HG02763 (cell line): Measurements from ENCODE around the gene PDE4D.
A peak's percentile ranks its signal among the peaks of the same experiment; 100 is the strongest.

Experiments
- ATAC-seq: cut with Tn5 transposase; IDR thresholded peaks from one replicate; pipeline ENCODE4 v1.9.1; 2021; ENCODE audit warnings: mild to moderate bottlenecking, moderate library complexity; ENCODE audit not compliant: unreplicated experiment

Gene PDE4D

DNA sequence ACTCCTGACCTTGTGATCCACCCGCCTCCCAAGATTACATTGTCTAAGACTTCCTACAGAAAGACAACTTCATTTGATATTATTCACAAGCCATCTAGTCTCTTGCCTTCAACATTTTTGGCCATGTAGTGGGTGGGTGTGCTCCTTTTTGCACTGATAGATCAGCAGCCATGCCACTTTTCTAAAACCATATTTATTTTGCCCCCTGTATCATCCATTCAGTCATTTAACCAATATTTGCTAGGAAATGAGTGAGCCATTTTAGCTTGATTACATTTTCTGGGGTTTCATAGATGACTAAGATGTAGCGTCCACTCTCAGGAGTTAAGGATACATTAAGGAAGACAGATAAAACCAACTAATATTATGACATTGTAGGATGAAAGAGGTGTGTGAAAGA, 755.0 kb downstream of the PDE4D start:
- ATAC-seq: no peak

DNA sequence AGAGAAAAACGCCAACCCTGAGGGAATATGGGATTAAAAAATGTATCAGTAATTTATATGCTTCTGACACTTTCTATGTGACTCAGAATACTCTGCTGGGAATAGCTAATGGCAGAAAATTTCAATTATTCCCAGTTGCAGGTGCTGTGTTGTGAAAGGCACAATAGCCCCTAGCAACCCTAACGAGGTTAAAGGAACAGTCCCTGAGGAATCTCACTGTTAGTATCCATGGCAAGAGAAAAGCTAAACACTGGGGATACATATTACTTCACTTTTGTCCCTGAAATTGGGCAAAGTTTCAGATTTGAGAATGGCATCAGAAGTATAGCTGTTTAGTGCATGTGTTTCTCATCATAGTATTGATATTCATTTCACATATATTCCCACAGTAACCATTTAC, 755.7 kb downstream of the PDE4D start:
- no peak for ATAC-seq

DNA sequence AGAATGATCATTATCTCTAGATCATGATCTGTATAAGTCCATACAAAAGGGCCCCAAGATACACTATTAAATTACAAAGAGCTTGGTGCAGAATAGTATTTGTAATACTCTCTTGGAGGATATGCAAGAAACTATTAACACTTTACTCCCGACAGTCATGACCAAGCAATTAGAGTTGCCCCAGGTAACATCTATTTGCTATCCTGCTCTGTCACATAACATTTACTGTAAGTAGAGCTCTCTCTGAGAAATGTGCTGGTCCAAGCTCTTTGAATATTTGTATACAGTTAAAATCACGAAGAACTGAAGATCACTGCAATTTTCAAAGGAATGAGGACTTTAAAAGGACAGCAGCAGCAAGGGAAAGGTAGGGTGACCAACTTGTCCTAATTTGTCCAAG, 757.0 kb downstream of the PDE4D start:
- ATAC-seq: no peak

DNA sequence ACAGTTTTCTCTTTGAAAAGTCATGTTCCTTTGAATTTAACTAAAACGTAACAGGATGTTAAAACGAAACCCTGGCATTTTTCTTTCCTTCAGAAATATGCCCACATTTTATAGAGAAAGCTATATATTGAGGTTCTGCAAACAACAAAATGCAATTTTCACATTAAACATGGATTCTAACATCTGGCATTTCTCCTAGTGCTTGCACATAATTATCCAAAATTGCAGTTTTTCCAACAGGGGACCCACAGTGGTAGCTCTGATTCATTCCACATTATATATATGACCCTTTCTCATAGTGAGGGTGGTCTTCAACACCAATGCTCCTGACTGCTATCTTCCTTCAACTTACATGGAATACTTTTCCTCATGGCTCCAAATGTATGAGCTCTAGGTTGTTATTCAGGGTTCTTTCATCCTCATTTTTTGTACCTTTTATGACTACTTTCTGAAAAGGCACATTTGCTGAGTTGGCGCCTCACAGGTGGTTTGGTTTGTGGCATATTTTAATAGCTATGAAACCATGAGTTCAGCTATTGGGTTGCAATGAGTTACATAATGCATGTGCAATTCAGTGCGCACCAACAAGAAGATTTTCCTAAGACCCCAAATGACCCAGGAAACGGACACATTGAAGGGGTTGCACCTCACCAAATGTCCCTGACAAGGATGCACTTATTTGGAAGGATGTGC, 758.9 kb downstream of the PDE4D start:
- ATAC-seq: no peak

DNA sequence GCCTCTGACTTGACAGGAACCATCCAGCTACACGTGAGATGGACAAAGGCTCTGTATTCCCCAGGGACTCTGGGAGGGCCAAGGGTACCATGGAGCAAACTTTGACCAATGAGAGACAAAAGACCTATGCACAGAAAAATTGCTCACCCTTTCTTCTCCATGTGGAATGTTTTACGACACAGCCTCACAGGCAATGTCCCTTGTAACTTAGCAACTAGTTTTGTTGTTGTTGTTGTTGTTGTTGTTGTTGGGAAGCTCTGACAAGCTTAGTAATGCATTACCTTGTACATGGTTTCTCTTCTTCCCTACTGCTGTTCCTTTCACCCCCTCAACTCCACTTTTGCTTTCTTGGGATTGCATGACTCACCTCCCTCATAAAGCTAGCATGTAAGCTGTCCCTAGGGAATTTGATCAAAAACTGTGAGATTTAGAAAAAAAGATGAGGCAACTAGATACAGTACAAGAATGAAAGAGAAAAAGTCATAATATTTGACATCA, 759.7 kb downstream of the PDE4D start:
- no peak for ATAC-seq

DNA sequence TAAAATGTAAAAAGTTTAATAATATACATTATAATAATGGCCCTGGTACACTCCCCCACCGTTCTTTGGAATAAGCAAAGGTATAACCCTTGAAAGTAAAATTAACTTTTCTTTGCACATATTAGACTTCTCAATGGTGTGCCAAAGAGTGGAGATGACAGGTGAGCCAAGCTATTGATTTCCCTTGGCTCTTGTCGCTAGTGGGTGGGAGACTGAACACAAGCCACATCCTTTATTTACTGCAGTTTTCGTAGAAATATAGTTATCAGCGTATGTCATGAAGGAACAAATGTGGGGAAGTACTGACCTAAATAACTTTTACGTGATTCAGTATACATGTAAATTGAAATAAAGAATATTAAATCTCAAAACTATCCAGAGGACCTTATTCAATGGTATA, 761.4 kb downstream of the PDE4D start:
- ATAC-seq: no peak

DNA sequence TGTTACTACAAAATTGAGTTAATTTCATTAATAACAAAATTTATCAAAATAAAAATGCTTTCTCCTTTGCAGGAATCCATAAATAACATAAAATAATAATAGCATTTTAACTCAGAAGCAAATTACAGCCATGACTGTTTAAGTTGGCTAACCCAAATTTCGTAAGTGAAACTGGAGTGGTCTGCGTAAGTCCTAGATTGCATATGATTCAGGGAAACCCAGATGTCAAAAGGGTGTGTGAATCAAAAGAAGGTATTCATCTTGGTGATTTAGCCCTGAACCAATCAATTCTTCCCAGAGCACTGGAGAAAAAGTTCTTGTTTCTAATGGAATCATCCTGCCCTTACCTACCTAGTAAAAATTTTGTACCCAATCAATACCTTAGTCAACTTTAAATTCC, 763.1 kb downstream of the PDE4D start:
- no peak for ATAC-seq

DNA sequence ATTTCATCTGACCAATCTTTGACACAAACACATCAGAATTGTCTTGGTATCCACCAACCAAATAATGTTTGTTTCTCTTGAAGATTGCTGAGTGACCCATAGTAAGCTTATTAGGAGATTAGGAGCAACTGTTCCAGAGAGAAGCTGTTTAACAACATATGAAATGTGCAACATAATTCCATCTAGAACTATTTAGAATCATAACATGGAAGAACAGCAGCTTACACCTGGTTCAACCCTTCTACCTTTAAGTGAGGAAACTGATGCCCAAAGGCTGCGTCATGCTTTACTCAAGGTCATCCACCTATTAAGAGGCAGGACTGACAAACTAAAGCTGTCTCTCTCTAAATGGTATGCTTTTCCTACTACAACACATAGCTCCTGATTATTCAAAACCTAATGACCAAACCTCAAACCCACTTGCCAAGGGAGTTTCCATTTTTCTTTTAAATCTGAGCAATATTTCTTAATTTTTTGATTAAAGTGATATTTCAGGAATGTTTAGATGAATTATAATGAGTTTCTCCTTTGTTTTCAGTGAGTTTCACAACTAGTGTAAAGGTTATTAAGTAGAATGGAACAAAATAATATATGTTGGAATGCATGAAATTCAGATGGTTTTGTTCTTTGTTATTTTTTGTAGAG, 764.8 kb downstream of the PDE4D start:
- no peak for ATAC-seq

DNA sequence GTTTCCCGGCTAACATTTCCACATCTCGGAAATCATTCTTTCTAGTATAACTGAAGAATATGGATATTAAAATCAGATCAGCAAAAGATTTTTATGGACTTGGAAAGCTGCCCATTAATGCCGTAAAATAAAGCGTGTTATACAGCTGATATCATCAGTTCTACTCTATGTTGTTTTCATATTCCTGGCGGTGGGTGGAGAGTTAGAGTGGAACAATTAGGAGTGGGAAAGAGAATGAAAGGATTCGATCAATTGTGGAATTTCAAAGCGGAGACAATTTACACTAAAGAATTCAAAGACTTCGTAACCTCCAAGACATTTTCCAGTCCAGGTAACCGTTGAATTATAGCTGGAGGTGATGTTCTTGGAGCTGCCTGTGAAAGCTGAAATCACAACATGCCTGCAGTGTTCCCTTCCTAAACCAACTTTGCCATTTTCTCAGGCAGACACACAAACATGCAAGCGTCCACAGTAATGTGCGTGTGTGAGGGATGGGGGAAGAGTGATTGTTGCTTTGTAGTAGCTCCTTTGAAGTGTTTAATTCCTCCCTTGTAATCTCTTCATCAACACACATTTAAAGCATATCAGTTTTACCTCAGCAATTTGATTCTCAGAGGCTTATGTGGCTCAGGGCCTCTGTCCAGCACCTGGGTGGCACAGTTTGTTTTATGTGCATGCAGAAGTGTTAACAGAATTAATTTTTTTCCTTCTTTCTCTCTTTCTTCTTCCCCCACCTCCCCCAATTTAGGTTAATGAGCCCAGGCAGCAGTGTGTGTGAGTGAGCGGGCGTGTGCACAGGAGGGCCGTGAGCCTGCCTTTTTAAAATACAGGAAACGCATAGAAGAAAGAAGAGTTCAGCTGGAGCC, 766.6 kb downstream of the PDE4D start:
- ATAC-seq: peak; percentile 10

DNA sequence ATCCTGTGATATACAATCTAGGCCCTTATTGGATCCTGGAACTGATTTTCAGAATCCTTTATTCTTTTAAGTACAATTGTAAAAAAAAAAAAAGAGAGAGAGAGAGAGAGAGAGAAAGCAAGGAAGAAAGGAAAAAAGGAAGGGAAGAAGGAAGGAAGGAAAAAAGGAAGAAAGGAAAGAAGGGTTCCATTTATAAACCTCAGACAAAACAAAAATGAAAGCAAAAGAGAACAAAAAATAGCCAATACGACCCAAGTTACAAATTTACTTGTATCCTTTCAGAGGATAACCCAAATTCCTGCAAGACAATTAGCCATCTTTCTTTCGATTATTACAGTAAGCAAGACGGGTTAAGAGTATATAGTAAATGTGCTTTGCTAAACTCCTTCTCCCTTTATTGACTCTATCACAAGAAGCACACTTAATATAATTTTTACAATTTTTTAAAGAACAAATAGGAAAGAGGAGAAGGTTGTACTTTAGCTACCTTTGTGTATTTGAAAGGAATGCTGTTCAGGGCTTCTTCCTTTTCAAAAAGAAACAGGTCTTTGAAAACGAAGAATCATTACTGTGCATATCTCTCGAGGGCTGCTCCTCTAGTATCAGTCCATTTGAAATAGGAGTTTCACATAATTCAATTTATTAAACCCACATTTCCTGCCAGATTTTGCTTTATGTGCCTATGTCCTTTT, 767.4 kb downstream of the PDE4D start:
- ATAC-seq: no peak

DNA sequence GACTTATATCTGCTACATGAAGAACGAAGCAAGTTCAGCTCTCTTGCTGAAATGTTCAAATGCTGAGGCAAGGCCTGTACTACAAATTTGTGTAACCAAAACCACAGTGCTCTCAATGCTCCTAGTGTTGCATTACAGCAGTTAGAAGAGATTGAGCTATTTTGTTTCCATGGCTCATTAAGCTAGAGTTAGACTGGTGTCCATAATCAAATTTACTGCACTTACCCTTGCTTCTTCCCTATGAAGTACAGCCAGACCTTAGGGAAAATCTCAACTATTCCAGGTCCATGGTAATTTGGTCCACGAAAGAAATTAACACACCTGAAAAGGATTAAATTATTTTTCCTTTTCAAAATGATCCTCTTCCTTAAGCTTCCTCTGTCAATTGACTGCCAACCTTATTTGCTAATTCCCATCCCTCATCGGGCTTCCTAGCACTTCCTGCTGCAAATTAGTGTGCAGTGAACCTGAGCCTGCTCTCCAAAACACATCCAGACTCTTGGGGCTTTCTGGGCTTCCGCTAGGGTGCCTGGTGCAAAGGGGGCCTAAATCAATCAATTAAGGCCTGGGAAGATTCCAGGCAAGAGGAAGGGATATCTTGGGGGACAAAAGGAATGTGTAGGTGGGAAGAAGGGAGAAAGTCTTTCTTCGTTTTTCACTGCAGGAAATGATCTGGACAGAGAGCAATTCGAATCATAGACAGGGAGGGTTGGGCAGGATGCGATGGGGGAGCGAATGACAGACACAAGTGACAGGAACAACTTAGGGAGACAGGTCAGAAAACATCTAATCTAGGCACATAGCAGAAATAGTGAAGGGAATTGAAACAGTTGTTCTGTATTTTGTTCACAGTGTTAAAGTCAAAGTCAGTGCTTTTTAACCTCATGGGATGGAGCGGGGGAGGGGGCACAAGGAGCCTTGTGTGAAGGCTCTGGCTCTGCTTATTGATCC, 768.2 kb downstream of the PDE4D start:
- no peak for ATAC-seq

DNA sequence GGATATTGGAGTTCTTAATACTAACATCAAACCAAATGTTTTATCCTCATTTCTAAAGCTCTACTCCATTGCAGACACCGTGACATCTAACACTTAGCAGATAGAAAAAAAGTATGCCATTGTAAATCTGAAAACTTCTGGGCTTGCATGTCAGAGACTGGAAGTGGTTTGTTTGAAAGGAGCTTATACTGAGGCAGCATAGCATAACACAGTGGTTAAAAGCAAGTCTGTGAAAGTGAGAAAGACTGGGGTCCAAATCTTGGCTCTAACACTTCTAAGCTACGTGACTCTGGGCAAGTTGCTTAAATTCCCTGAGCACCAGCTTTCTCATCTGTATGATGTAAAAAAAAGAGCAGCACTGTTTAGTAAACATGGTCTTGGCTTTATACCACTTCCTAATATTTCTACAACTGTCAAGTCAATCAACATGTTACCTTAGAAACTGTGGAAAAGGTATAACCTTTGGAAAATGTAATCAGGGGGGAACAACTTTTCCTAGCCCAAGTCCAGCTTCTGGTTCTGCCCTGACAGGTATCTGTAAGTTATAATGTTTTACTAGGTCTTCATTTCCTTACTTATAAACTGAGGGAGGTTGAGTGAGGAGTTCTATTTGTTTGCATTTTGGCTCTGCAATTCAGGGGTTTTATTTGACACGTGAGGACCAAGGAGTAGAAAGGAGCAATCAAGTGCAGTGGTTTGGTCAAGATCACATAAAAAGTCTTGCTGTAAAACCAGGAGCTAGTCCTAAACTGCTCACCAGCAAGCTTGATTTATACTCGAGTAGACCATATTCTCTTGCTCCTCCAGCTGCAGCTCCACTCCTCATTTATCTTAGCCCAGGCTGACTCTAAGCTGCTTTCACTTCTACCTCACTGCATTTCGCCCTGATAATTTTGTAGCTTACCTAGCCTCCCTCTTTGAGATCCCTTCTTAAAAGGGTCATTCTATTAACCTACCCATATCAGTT, 769.6 kb downstream of the PDE4D start:
- peak; percentile 32 for ATAC-seq

DNA sequence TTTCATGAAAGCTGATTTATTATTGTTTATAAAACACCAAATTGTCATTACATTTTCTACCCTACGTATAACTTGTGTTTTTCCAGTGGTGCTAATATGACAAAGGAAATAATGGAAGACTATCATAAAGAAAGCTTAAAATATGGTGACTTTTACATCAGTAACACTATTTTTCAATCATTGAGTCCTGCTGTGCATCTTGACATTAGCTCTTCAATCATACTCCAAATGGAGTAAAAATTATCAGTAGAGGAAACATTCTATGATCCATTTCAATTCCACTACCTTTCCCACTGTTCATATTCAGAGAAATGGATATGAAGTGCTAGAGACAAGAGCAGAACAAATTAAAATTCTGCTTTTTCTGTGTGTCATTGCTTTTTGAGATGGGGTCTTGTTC, 774.0 kb downstream of the PDE4D start:
- ATAC-seq: no peak

DNA sequence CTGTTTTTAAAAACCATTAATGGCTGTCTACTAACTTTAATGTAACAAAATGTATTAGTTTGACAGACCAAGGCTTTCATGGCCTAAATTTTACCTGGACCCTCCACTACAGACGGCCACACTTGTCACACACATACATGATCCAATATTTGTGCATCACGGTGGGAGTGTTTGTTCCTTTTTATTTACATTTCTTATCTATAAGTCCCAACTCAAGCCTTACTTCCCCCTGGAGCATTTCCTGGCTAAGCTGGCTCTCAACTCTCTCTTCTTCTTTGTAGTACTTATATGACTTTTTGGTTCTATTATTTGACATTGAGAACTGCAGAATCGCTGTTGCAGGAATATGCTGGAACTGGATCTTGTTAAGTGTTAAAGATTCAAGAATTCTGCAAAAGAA, 776.2 kb downstream of the PDE4D start:
- no peak for ATAC-seq

DNA sequence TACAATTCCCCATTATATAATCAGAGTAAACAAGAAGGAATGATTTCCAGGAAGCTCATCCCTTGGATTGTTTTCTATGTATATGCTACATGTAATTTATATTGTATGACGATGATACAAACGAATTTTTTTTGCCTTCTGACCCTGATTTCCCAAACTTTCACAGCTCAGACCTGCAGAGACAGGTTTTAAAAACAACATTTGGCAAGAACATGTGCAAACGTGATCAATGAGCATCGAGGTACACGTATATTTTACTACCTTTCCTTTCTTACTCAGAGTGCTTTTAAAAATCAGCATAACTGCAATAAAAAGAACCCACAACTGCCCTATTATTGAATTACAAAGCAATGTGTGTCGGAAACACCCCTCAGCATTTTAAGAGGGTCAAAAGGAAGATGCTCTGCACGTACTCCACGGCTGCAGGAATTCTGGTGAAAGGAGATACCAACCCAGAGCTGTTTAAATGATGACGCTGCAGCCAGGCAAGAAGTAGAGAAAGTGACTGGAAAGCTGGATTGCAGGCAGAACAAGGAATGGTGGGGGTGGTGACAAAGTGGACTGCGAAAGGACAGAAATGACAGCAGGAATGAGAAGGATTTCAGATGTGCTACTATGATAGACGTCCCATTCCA, 777.2 kb downstream of the PDE4D start:
- ATAC-seq: no peak

DNA sequence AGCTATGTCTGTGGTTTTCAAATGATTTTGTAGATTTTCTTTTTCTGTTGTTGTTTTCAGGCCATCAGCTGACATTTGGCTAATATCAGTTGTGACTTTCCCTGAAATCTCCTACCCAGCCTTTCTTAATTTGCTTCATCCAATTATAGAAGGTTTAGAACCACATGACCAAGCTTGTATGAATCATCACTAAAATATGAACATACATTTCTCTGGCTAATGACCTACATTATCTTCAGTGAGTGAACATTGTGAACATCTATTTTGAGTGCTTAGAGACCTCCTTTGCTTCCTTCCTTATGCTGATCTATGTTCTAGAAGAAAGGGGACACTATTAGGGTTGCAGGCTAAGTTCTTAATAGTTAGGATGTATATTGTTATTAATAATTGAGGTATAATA, 778.2 kb downstream of the PDE4D start:
- no peak for ATAC-seq

DNA sequence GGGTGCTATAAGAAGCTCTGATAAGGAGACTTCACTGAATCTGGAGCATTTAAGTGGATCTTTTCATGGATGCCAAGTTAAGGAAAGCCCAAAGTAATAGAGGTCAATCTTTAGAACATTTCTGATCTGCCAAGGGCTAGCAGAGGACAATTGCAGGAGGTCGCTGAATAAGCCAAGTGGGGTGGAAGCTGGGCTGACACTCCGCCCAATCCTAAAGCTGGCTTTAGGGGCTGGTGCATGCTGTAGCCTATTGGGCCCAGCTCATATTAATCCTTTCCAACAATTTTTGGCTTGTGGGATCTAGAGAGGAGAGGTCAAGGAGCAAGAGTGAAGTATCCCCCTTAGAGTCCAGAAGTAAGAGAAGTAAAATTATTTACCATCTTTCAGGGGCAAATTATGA, 784.1 kb downstream of the PDE4D start:
- ATAC-seq: no peak

DNA sequence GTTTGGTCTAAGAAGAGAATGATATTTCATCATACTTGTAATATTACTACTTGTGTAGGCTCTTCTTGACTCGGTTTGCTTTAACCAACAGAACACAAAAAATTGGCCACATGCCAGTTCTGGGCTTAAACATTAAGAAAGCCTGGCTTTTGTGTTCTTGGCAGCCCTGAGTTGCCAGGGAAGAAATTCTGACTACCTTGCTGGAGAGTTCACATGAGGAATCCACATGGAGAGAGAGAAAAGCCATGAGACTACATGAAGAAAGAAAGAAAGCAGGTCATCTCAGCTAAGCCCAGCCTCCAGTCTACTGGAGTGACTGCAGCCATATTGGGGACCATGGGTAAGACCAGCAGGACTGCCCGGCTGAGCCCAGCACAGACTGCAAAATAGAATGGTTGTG, 785.8 kb downstream of the PDE4D start:
- ATAC-seq: no peak
